Sigmoid colon (tissue), 7 donors: ENCODE measurements around the gene JAK2. TPM values are rescaled to one million over a fixed set of nuclear protein-coding genes. Genes with fewer than 3 reads are reported as not detected.

Source experiments
- DNase-seq: peaks from one replicate; pipeline ENCODE4 v3.0.0-alpha.2; 2019
- H3K27ac ChIP-seq, 4 donors: fragments of 200-600 bp; sonication (generic); one replicate each; pipeline ENCODE4 v1.5.1; 2016 to 2019; ENCODE audit warnings: mild to moderate bottlenecking in 1 of 4
- H3K27me3 ChIP-seq, 3 donors: fragments of 200-600 bp; sonication (generic); one replicate each; pipeline ENCODE4 v1.5.1; 2019; ENCODE audit warnings: mild to moderate bottlenecking in 1 of 3
- H3K36me3 ChIP-seq, 4 donors: fragments of 200-600 bp; sonication (generic); one replicate each; pipeline ENCODE4 v1.5.1; 2016 to 2019
- H3K4me1 ChIP-seq, 4 donors: fragments of 200-600 bp; sonication (generic); one replicate each; pipeline ENCODE4 v1.5.1; 2017 to 2019
- H3K4me3 ChIP-seq, 4 donors: fragments of 200-600 bp; sonication (generic); one replicate each; pipeline ENCODE4 v1.5.1; 2017 to 2019; ENCODE audit warnings: mild to moderate bottlenecking in 2 of 4, moderate library complexity in 1 of 4
- H3K9me3 ChIP-seq, 4 donors: fragments of 200-600 bp in 3 of 4; sonication (generic) in 3 of 4; one replicate each; pipeline versions ENCODE4 v1.5.1 to v1.6.1; 2013 to 2019
- CTCF ChIP-seq, 4 experiments: fragments of 450-650 bp in 3 of 4; fragments of 200-600 bp in 1 of 4; IDR thresholded peaks; one replicate each; pipeline ENCODE4 v1.5.1; 2016 to 2019; ENCODE audit warnings: antibody characterized with exemption in 4 of 4, mild to moderate bottlenecking in 3 of 4, moderate library complexity in 2 of 4
- EP300 ChIP-seq, 4 donors: sonication (generic); formaldehyde crosslinking; IDR thresholded peaks; one replicate each; pipeline ENCODE4 v1.6.1; 2017; ENCODE audit warnings: antibody characterized with exemption in 4 of 4
- POLR2A ChIP-seq, 2 donors: fragments of 450-650 bp; IDR thresholded peaks; one replicate each; pipeline ENCODE4 v1.6.1; 2016; ENCODE audit warnings: antibody characterized with exemption in 2 of 2, mild to moderate bottlenecking in 2 of 2, moderate library complexity in 2 of 2
- POLR2AphosphoS5 ChIP-seq, 4 donors: sonication (generic); formaldehyde crosslinking; IDR thresholded peaks; one replicate each; pipeline ENCODE4 v1.6.1; 2017; ENCODE audit warnings: antibody characterized with exemption in 4 of 4
- whole genome bisulfite sequencing, 2 donors: extraction: QIAGEN DNeasy Blood & Tissue Kit; methylation state at CpG; one replicate each; pipeline ENCODE4 v1.1.7; 2013; 5-methylcytosine and 5-hydroxymethylcytosine counted together
- intact Hi-C: fragments of 100-400 bp; cut with DNase I; formaldehyde crosslinking; loops from one replicate; pipeline ENCODE4 v1.15.1; 2023
- polyA plus RNA-seq, 3 donors: library from polyadenylated mRNA; stranded (reverse); fragments of 200-250 nt; gene quantifications; one replicate each; pipeline ENCODE4 v1.2.3, GENCODE V29; 2013
- total RNA-seq, 4 donors: library from RNA; depleted of rRNA; stranded (reverse); fragments of >200 nt; gene quantifications; one replicate each; pipeline ENCODE4 v1.1.0, GENCODE V29; 2016
- donor health status: healthy with polysubstance abuse.
- donor health status: Bipolar disorder and iron deficiency.
- donor health status: healthy.

Gene JAK2
- total and polyA plus RNA-seq, 7 donors: 5.3 to 36.8 (median 28.5) TPM

DNA sequence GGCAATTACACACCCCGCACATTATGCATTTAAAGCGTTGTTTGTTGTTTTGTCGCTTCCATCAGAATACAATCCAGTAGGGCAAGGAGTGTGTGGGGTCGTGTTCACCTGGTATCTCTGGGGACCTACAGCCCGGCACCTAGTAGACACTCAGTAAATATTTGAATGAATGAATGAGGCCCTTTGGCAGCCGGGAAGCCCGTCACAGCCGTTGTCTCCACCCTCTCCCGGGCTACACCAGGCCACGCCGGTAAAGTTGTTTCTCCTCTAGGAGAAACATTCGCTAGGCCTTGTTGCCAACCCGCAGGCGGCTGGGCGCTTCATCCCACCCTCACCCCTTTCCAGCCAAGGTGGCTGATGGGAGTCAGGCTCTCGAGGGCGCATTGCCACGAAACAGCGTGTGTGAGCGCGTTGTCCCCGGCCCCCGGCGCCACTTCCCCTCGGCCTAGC, 876 bp upstream of the JAK2 start:
- Histone ChIP-seq H3K27ac (peak overlapping the region; percentile 95 to 99 (median 97)), H3K9me3 (no peaks in the 10 kb centered on the region), H3K36me3 (no peaks in the 10 kb centered on the region), H3K4me3 (peak overlapping the region; percentile 64 to 94 (median 84)), H3K27me3 (no peaks in the 10 kb centered on the region), H3K4me1 (peaks cover 0 to 48% (median 32%) of the 10 kb centered on the region in 4 donors)
- WGBS, 2 donors: 3 to 6% methylated on average over 25 of the region's 25 CpGs
- no peak for TF ChIP-seq CTCF (IDR thresholded peaks at IDR 0.05)
- intact Hi-C loops: loop anchor here (2.0 to 10.0 kb wide), 6 partner anchors 241 to 1459 kb away; partner anchors contain the start of genes CDC37L1, RFX3, RIC1 and UHRF2
- no peak for DNase-seq

DNA sequence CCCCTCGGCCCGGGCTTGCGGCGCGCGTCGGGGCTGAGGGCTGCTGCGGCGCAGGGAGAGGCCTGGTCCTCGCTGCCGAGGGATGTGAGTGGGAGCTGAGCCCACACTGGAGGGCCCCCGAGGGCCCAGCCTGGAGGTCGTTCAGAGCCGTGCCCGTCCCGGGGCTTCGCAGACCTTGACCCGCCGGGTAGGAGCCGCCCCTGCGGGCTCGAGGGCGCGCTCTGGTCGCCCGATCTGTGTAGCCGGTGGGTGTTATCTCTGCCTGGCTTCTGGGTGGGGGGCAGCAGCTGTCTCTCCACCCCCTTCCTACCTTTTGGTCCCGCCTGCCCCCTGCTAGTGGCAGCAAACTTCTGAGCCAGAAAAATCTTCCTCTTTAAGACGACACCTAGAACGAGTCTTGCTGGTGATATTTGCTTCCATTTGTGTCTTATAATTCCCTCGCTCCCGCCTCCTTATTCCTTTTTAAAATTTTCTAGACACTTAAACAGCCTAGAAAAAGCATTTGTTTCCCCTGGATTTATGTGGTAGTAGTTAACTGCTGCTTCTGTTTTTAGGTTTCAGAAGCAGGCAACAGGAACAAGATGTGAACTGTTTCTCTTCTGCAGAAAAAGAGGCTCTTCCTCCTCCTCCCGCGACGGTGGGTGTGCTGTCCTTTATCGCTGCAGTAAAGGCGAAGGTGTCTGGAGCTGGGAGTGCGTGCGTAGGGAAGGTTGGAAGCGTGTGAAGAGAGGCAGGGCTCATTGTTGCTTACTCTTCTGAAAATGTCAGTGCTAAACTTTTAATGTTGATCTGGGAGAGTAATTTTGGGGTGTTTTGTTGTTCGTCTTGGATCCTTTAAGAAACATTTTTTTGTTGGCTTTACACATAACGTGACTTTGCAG, 554 bp downstream of the JAK2 start:
- 0% methylated on average over 42 of the region's 42 CpGs for WGBS, 2 donors
- Histone ChIP-seq H3K27ac (peak overlapping the region; percentile 95 to 99 (median 97)), H3K4me3 (peak overlapping the region; percentile 64 to 94 (median 84)), H3K9me3 (no peaks in the 10 kb centered on the region), H3K27me3 (no peaks in the 10 kb centered on the region), H3K4me1 (peaks cover 0 to 52% (median 34%) of the 10 kb centered on the region in 4 donors), H3K36me3 (no peaks in the 10 kb centered on the region)
- no peak for TF ChIP-seq EP300 (IDR thresholded peaks at IDR 0.05)
- TF ChIP-seq POLR2AphosphoS5 (IDR thresholded peaks at IDR 0.05): peak; percentile 32 to 79 (median 70)
- peak in 1 of 2 donors; percentile 20 for TF ChIP-seq POLR2A (IDR thresholded peaks at IDR 0.05)
- DNase-seq: peak; percentile 74
- intact Hi-C loops: loop anchor here (1.0 to 10.0 kb wide), 8 partner anchors 193 to 1461 kb away; partner anchors contain the start of genes CDC37L1, PLGRKT, RCL1 and RFX3

- Histone ChIP-seq H3K27ac (peak overlapping the region; percentile 95 to 99 (median 97)), H3K27me3 (no peaks in the 10 kb centered on the region), H3K4me1 (peaks cover 0 to 57% (median 34%) of the 10 kb centered on the region in 4 donors), H3K9me3 (no peaks in the 10 kb centered on the region), H3K4me3 (peak overlapping the region; percentile 64 to 94 (median 84)), H3K36me3 (no peaks in the 10 kb centered on the region)
- DNase-seq: no peak
- intact Hi-C loops: loop anchor here (5.0 to 10.0 kb wide), 5 partner anchors 311 to 1461 kb away; partner anchors contain the start of genes CDC37L1, PLGRKT, RFX3 and UHRF2
- 1 to 5% methylated on average over 3 of the region's 3 CpGs for WGBS, 2 donors
- TF ChIP-seq CTCF (IDR thresholded peaks at IDR 0.05): no peak
- TF ChIP-seq EP300 (IDR thresholded peaks at IDR 0.05): no peak
- no peak for TF ChIP-seq POLR2A (IDR thresholded peaks at IDR 0.05)
- no peak for TF ChIP-seq POLR2AphosphoS5 (IDR thresholded peaks at IDR 0.05)
Measured at GRCh38 chr9:4986296-4986695, 1.2 kb downstream of the JAK2 start.

DNA sequence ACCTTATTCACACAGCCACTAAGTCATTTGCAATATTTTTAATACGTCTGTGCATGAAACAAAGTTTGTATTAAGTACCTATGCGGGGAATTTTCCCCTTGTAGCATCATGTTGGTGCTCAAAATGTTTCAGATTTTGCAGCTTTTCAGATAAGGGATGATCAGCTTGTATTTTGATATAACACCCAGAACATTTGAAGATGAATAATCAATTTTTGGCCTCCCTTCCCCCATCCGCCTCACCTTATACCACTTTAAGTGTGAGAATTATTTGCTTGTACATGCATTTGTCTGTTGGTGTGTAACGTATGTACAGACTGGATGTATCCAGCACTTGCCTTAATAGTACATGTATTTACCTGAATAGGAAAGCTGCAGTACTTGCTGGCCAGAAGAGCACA, 1.7 kb downstream of the JAK2 start:
- no peak for DNase-seq
- H3K4me1 ChIP-seq: peaks cover 0 to 57% (median 34%) of the 10 kb centered on the region in 4 donors
- WGBS, 2 donors: 75 to 83% methylated on average over 4 of the region's 4 CpGs
- peak overlapping the region in 2 of 4 donors; percentile 96 to 99 for H3K27ac ChIP-seq
- H3K4me3 ChIP-seq: peak overlapping the region; percentile 64 to 94 (median 84)
- H3K27me3 ChIP-seq: no peaks in the 10 kb centered on the region
- no peak for TF ChIP-seq CTCF (IDR thresholded peaks at IDR 0.05)
- no peak for TF ChIP-seq POLR2AphosphoS5 (IDR thresholded peaks at IDR 0.05)
- no peak for TF ChIP-seq EP300 (IDR thresholded peaks at IDR 0.05)
- TF ChIP-seq POLR2A (IDR thresholded peaks at IDR 0.05): no peak
- no peaks in the 10 kb centered on the region for H3K9me3 ChIP-seq
- peaks cover 0 to 2% (median 0%) of the 10 kb centered on the region in 4 donors for H3K36me3 ChIP-seq
- intact Hi-C loops: loop anchor here (5.0 to 10.0 kb wide), 5 partner anchors 312 to 1462 kb away; partner anchors contain the start of genes CDC37L1, PLGRKT, RFX3 and UHRF2

DNA sequence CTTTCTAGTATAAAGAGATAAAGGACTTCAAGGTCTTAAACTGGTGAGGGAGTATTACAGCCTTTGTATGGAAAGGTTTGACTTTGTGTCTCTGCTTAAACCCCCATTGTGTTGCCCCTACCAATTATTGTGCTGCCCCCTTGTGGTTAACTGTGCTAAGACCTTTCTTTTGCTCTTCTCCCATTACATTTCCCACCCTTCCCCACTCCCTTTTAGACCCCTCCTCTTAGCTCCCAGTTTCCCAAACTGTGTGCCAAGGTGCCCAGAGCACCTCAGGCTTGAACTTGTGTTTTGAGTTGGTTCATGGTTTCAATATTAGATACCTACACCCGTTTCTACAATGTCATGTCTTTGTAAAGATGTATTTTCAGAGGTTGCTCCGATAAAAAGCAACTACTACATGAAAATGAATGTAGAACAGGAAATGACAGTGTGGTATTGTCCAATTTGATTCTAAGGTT, 2.9 kb downstream of the JAK2 start:
- Histone ChIP-seq H3K27me3 (no peaks in the 10 kb centered on the region), H3K9me3 (peaks cover 0 to 3% (median 0%) of the 10 kb centered on the region in 4 donors), H3K4me3 (peak overlapping the region; percentile 1 to 94 (median 44)), H3K27ac (no peak overlapping the region), H3K36me3 (peaks cover 0 to 14% (median 6%) of the 10 kb centered on the region in 4 donors), H3K4me1 (peaks cover 0 to 57% (median 34%) of the 10 kb centered on the region in 4 donors)
- TF ChIP-seq POLR2A (IDR thresholded peaks at IDR 0.05) (no peak), POLR2AphosphoS5 (IDR thresholded peaks at IDR 0.05) (no peak), CTCF (IDR thresholded peaks at IDR 0.05) (peak; percentile 38 to 69 (median 64)), EP300 (IDR thresholded peaks at IDR 0.05) (no peak)
- 12 to 34% methylated on average over 2 of the region's 2 CpGs for WGBS, 2 donors
- intact Hi-C loops: loop anchor here (2.0 to 10.0 kb wide), 6 partner anchors 225 to 1463 kb away; partner anchors contain the start of genes CDC37L1, PLGRKT, RFX3 and UHRF2
- no peak for DNase-seq
